ENCODE results near the gene CTSL. TPM values are rescaled to one million over a fixed set of nuclear protein-coding genes. Genes with fewer than 3 reads are reported as not detected.
"Not testable (repeated sequence)": the region's sequence is repeated elsewhere in the genome, so short reads cannot be mapped to it uniquely, and the experiment has no call there.

CTSL gene
- total and polyA plus RNA-seq, 5 donors: 140 to 173 (median 144) TPM

- not testable (repeated sequence) for ATAC-seq; H3K4me3 ChIP-seq (ENCODE audit: low read length)
Observed at GRCh38 chr9:87759980-87760379, 34.1 kb downstream of the CTSL start.

GRCh38 chr9:87760529-87760928 lies 34.6 kb downstream of the CTSL start:
- no peaks in the 10 kb centered on the region for H3K4me1 ChIP-seq (ENCODE audit: control insufficient read depth, insufficient read depth, low read length)
- intact Hi-C loops (cut with DNase I): no loop called here
- H3K4me3 ChIP-seq (ENCODE audit: low read length): no peak overlapping the region
- ATAC-seq: no peak
- 92% methylated on average over 2 of the region's 2 CpGs for WGBS
- no peaks in the 10 kb centered on the region for H3K9me3 ChIP-seq (ENCODE audit: control insufficient read depth, low read length)
- DNase-seq: no peak
- H3K27me3 ChIP-seq (ENCODE audit: control insufficient read depth, insufficient read depth): no peaks in the 10 kb centered on the region
- H3K27ac ChIP-seq (ENCODE audit: low read length): no peak overlapping the region

More at GRCh38 chr9:87759980-87760379, 34.1 kb downstream of the CTSL start:
- H3K27ac ChIP-seq (ENCODE audit: low read length); H3K9me3 ChIP-seq (ENCODE audit: control insufficient read depth, low read length); H3K27me3 ChIP-seq (ENCODE audit: control insufficient read depth, insufficient read depth); intact Hi-C loops (cut with DNase I); H3K4me1 ChIP-seq (ENCODE audit: control insufficient read depth, insufficient read depth, low read length); DNase-seq: not testable (repeated sequence)

GRCh38 chr9:87763286-87763685 lies 37.4 kb downstream of the CTSL start:
- WGBS: 82% methylated on average over 6 of the region's 6 CpGs
- H3K4me1 ChIP-seq (ENCODE audit: control insufficient read depth, insufficient read depth, low read length): no peaks in the 10 kb centered on the region
- no peaks in the 10 kb centered on the region for H3K9me3 ChIP-seq (ENCODE audit: control insufficient read depth, low read length)
- no peaks in the 10 kb centered on the region for H3K27me3 ChIP-seq (ENCODE audit: control insufficient read depth, insufficient read depth)
- ATAC-seq (no peak), DNase-seq (no peak)
- no peak overlapping the region for H3K4me3 ChIP-seq (ENCODE audit: low read length)
- intact Hi-C loops (cut with DNase I): no loop called here
- H3K27ac ChIP-seq (ENCODE audit: low read length): no peak overlapping the region

- intact Hi-C loops (cut with DNase I): no loop called here
- Histone ChIP-seq H3K4me1 (ENCODE audit: control insufficient read depth, insufficient read depth, low read length) (no peaks in the 10 kb centered on the region), H3K9me3 (ENCODE audit: control insufficient read depth, low read length) (no peaks in the 10 kb centered on the region), H3K27me3 (ENCODE audit: control insufficient read depth, insufficient read depth) (no peaks in the 10 kb centered on the region), H3K27ac (ENCODE audit: low read length) (no peak overlapping the region), H3K4me3 (ENCODE audit: low read length) (no peak overlapping the region)
- DNase-seq (no peak), ATAC-seq (no peak)
Observed at GRCh38 chr9:87765521-87765920, 39.6 kb downstream of the CTSL start.

GRCh38 chr9:87766697-87767096 lies 40.8 kb downstream of the CTSL start:
- H3K27ac ChIP-seq (ENCODE audit: low read length): no peak overlapping the region
- H3K4me3 ChIP-seq (ENCODE audit: low read length): no peak overlapping the region
- H3K9me3 ChIP-seq (ENCODE audit: control insufficient read depth, low read length): no peaks in the 10 kb centered on the region
- 50% methylated on average over 1 of the region's 1 CpG for WGBS
- intact Hi-C loops (cut with DNase I): no loop called here
- no peaks in the 10 kb centered on the region for H3K27me3 ChIP-seq (ENCODE audit: control insufficient read depth, insufficient read depth)
- DNase-seq (no peak), ATAC-seq (peak in 1 of 2 donors; percentile 67)
- H3K4me1 ChIP-seq (ENCODE audit: control insufficient read depth, insufficient read depth, low read length): no peaks in the 10 kb centered on the region

GRCh38 chr9:87770616-87771315 lies 44.8 kb downstream of the CTSL start:
- ATAC-seq (no peak), DNase-seq (no peak)
- H3K27ac ChIP-seq (ENCODE audit: low read length): no peak overlapping the region
- no peaks in the 10 kb centered on the region for H3K27me3 ChIP-seq (ENCODE audit: control insufficient read depth, insufficient read depth)
- H3K4me1 ChIP-seq (ENCODE audit: control insufficient read depth, insufficient read depth, low read length): no peaks in the 10 kb centered on the region
- intact Hi-C loops (cut with DNase I): no loop called here
- no peak overlapping the region for H3K4me3 ChIP-seq (ENCODE audit: low read length)
- H3K9me3 ChIP-seq (ENCODE audit: control insufficient read depth, low read length): no peaks in the 10 kb centered on the region
- 50% methylated on average over 18 of the region's 18 CpGs for WGBS

- DNase-seq (peak; percentile 24 to 82 (median 81)), ATAC-seq (peak; percentile 83 to 93)
- intact Hi-C loops (cut with DNase I): no loop called here
Observed at GRCh38 chr9:87771316-87772006, 45.5 kb downstream of the CTSL start.

GRCh38 chr9:87776481-87777379 lies 50.8 kb downstream of the CTSL start:
- ATAC-seq (no peak), DNase-seq (no peak)
- no peaks in the 10 kb centered on the region for H3K9me3 ChIP-seq (ENCODE audit: control insufficient read depth, low read length)
- H3K27ac ChIP-seq (ENCODE audit: low read length): no peak overlapping the region
- intact Hi-C loops (cut with DNase I): no loop called here
- no peak overlapping the region for H3K4me3 ChIP-seq (ENCODE audit: low read length)
- WGBS: 75% methylated on average over 8 of the region's 8 CpGs
- H3K27me3 ChIP-seq (ENCODE audit: control insufficient read depth, insufficient read depth): no peaks in the 10 kb centered on the region
- no peaks in the 10 kb centered on the region for H3K4me1 ChIP-seq (ENCODE audit: control insufficient read depth, insufficient read depth, low read length)

More at GRCh38 chr9:87771316-87772006, 45.5 kb downstream of the CTSL start:
- Histone ChIP-seq H3K9me3 (ENCODE audit: control insufficient read depth, low read length) (no peaks in the 10 kb centered on the region), H3K4me3 (ENCODE audit: low read length) (no peak overlapping the region), H3K27ac (ENCODE audit: low read length) (no peak overlapping the region), H3K27me3 (ENCODE audit: control insufficient read depth, insufficient read depth) (no peaks in the 10 kb centered on the region), H3K4me1 (ENCODE audit: control insufficient read depth, insufficient read depth, low read length) (no peaks in the 10 kb centered on the region)
- WGBS: 52% methylated on average over 25 of the region's 25 CpGs

- ATAC-seq (no peak), DNase-seq (no peak)
- 94% methylated on average over 4 of the region's 4 CpGs for WGBS
- no peaks in the 10 kb centered on the region for H3K4me1 ChIP-seq (ENCODE audit: control insufficient read depth, insufficient read depth, low read length)
- no peaks in the 10 kb centered on the region for H3K9me3 ChIP-seq (ENCODE audit: control insufficient read depth, low read length)
- no peak overlapping the region for H3K4me3 ChIP-seq (ENCODE audit: low read length)
- intact Hi-C loops (cut with DNase I): no loop called here
- no peaks in the 10 kb centered on the region for H3K27me3 ChIP-seq (ENCODE audit: control insufficient read depth, insufficient read depth)
- H3K27ac ChIP-seq (ENCODE audit: low read length): no peak overlapping the region
Observed at GRCh38 chr9:87778996-87779395, 53.1 kb downstream of the CTSL start.
